ENCODE data around the gene AFF3.

The AFF3 gene

GRCh38 chr2:100031604-100032003 lies 110.8 kb downstream of the AFF3 start:
- Histone ChIP-seq H3K27me3 (ENCODE audit: control insufficient read depth, low read length) (no peaks in the 10 kb centered on the region), H3K9me3 (ENCODE audit: control insufficient read depth, insufficient read depth, low read length) (no peaks in the 10 kb centered on the region), H3F3A (ENCODE audit: control insufficient read depth, insufficient read depth) (no peaks in the 10 kb centered on the region), H3K4me2 (ENCODE audit: low read length) (no peak overlapping the region), H4K20me1 (ENCODE audit: control insufficient read depth, insufficient read depth, low read depth, low read length) (no peaks in the 10 kb centered on the region), H3K4me1 (ENCODE audit: control insufficient read depth, low read length) (peaks cover 6% of the 10 kb centered on the region), H3K27ac (ENCODE audit: low read depth, low read length) (no peak overlapping the region), H3K79me2 (ENCODE audit: control insufficient read depth, low read length) (0 out of 2 replicates have a peak, but pooled peaks cover 7% of the 10 kb centered on the region), H3K36me3 (ENCODE audit: control insufficient read depth, low read length) (no peaks in the 10 kb centered on the region), H3K4me3 (ENCODE audit: low read length) (no peak overlapping the region), H3K9me2 (replicated peaks; ENCODE audit: control insufficient read depth, low read length) (no peaks in the 10 kb centered on the region)
- TF ChIP-seq EZH2phosphoT487 (IDR thresholded peaks at IDR 0.05; ENCODE audit: borderline replicate concordance, low read length) (no peak), CTCF (IDR thresholded peaks at IDR 0.05; ENCODE audit: low read depth, low read length, poor library complexity, severe bottlenecking) (no peak)

- TF ChIP-seq CTCF (IDR thresholded peaks at IDR 0.05; ENCODE audit: low read depth, low read length, poor library complexity, severe bottlenecking) (peak; percentile 22), EZH2phosphoT487 (IDR thresholded peaks at IDR 0.05; ENCODE audit: borderline replicate concordance, low read length) (no peak)
- Histone ChIP-seq H3K79me2 (ENCODE audit: control insufficient read depth, low read length) (0 out of 2 replicates have a peak, but pooled peaks cover 7% of the 10 kb centered on the region), H3K4me2 (ENCODE audit: low read length) (no peak overlapping the region)
These were observed 112.9 kb downstream of the AFF3 start for GRCh38 chr2:100029460-100029859.

GRCh38 chr2:100021791-100022340 lies 120.5 kb downstream of the AFF3 start:
- Histone ChIP-seq H3K27ac (ENCODE audit: low read depth, low read length) (no peak overlapping the region), H3K4me1 (ENCODE audit: control insufficient read depth, low read length) (peaks cover 18% of the 10 kb centered on the region), H3K36me3 (ENCODE audit: control insufficient read depth, low read length) (peaks cover 3% of the 10 kb centered on the region; the same call in 1 of the 2 replicates), H3K27me3 (ENCODE audit: control insufficient read depth, low read length) (no peaks in the 10 kb centered on the region), H3K79me2 (ENCODE audit: control insufficient read depth, low read length) (peaks cover 4% of the 10 kb centered on the region), H3K4me3 (ENCODE audit: low read length) (no peak overlapping the region), H3K9me3 (ENCODE audit: control insufficient read depth, insufficient read depth, low read length) (no peaks in the 10 kb centered on the region), H3F3A (ENCODE audit: control insufficient read depth, insufficient read depth) (no peaks in the 10 kb centered on the region), H3K4me2 (ENCODE audit: low read length) (peak overlapping the region; percentile 34; the same call in 1 of the 2 replicates), H4K20me1 (ENCODE audit: control insufficient read depth, insufficient read depth, low read depth, low read length) (0 out of 2 replicates have a peak, but pooled peaks cover 4% of the 10 kb centered on the region), H3K9me2 (replicated peaks; ENCODE audit: control insufficient read depth, low read length) (no peaks in the 10 kb centered on the region)
- TF ChIP-seq CTCF (IDR thresholded peaks at IDR 0.05; ENCODE audit: low read depth, low read length, poor library complexity, severe bottlenecking): no peak
- TF ChIP-seq EZH2phosphoT487 (IDR thresholded peaks at IDR 0.05; ENCODE audit: borderline replicate concordance, low read length): no peak

More at GRCh38 chr2:100029460-100029859, 112.9 kb downstream of the AFF3 start:
- Histone ChIP-seq H3K27me3 (ENCODE audit: control insufficient read depth, low read length) (no peaks in the 10 kb centered on the region), H4K20me1 (ENCODE audit: control insufficient read depth, insufficient read depth, low read depth, low read length) (no peaks in the 10 kb centered on the region), H3K36me3 (ENCODE audit: control insufficient read depth, low read length) (no peaks in the 10 kb centered on the region), H3K9me2 (replicated peaks; ENCODE audit: control insufficient read depth, low read length) (no peaks in the 10 kb centered on the region), H3F3A (ENCODE audit: control insufficient read depth, insufficient read depth) (no peaks in the 10 kb centered on the region), H3K27ac (ENCODE audit: low read depth, low read length) (no peak overlapping the region), H3K4me1 (ENCODE audit: control insufficient read depth, low read length) (peaks cover 6% of the 10 kb centered on the region), H3K9me3 (ENCODE audit: control insufficient read depth, insufficient read depth, low read length) (no peaks in the 10 kb centered on the region), H3K4me3 (ENCODE audit: low read length) (no peak overlapping the region)
